Kidney tubule cell (primary cell): ENCODE data around the gene SLC22A2.

Experiments used
- DNase-seq: peaks from one replicate; pipeline ENCODE4 v3.0.0-alpha.2; 2018; ENCODE audit warnings: low spot score

The SLC22A2 gene

GRCh38 chr6:160207618-160208017, 51.0 kb downstream of the SLC22A2 start:
- DNase-seq, result no peak

- no peak for DNase-seq
These were observed 53.9 kb downstream of the SLC22A2 start for GRCh38 chr6:160204710-160205109.

- DNase-seq, result no peak
These were observed 54.7 kb downstream of the SLC22A2 start for GRCh38 chr6:160203953-160204352.

GRCh38 chr6:160203522-160203921, 55.1 kb downstream of the SLC22A2 start:
- no peak for DNase-seq

- DNase-seq, result no peak
These were observed 55.5 kb downstream of the SLC22A2 start for GRCh38 chr6:160203076-160203475.

GRCh38 chr6:160202411-160202810, 56.2 kb downstream of the SLC22A2 start:
- DNase-seq, result peak; percentile 30

GRCh38 chr6:160201061-160201460, 57.6 kb downstream of the SLC22A2 start:
- no peak for DNase-seq

- peak; percentile 69 for DNase-seq
These were observed 59.9 kb downstream of the SLC22A2 start for GRCh38 chr6:160198606-160199211.

GRCh38 chr6:160197662-160198061, 61.0 kb downstream of the SLC22A2 start:
- DNase-seq, result no peak

GRCh38 chr6:160194808-160195207, 63.8 kb downstream of the SLC22A2 start:
- no peak for DNase-seq

- no peak for DNase-seq
These were observed 65.8 kb downstream of the SLC22A2 start for GRCh38 chr6:160192840-160193239.

- no peak for DNase-seq
These were observed 67.6 kb downstream of the SLC22A2 start for GRCh38 chr6:160190973-160191372.

GRCh38 chr6:160190081-160190480, 68.5 kb downstream of the SLC22A2 start:
- DNase-seq, result no peak

GRCh38 chr6:160188773-160189172, 69.8 kb downstream of the SLC22A2 start:
- peak; percentile 76 for DNase-seq

- DNase-seq, result no peak
These were observed 77.9 kb downstream of the SLC22A2 start for GRCh38 chr6:160180706-160181105.

GRCh38 chr6:160178271-160178670, 80.3 kb downstream of the SLC22A2 start:
- no peak for DNase-seq

GRCh38 chr6:160177220-160177619, 81.4 kb downstream of the SLC22A2 start:
- DNase-seq, result peak; percentile 55

GRCh38 chr6:160174681-160175080, 83.9 kb downstream of the SLC22A2 start:
- peak; percentile 52 for DNase-seq

GRCh38 chr6:160173806-160174527, 84.7 kb downstream of the SLC22A2 start:
- DNase-seq, result no peak

GRCh38 chr6:160172704-160173103, 85.9 kb downstream of the SLC22A2 start:
- DNase-seq, result no peak

- DNase-seq, result no peak
These were observed 88.5 kb downstream of the SLC22A2 start for GRCh38 chr6:160170018-160170680.

GRCh38 chr6:160167604-160168399, 90.8 kb downstream of the SLC22A2 start:
- peak; percentile 87 for DNase-seq
